ENCODE measurements around the gene KLF9.

The KLF9 gene

DNA sequence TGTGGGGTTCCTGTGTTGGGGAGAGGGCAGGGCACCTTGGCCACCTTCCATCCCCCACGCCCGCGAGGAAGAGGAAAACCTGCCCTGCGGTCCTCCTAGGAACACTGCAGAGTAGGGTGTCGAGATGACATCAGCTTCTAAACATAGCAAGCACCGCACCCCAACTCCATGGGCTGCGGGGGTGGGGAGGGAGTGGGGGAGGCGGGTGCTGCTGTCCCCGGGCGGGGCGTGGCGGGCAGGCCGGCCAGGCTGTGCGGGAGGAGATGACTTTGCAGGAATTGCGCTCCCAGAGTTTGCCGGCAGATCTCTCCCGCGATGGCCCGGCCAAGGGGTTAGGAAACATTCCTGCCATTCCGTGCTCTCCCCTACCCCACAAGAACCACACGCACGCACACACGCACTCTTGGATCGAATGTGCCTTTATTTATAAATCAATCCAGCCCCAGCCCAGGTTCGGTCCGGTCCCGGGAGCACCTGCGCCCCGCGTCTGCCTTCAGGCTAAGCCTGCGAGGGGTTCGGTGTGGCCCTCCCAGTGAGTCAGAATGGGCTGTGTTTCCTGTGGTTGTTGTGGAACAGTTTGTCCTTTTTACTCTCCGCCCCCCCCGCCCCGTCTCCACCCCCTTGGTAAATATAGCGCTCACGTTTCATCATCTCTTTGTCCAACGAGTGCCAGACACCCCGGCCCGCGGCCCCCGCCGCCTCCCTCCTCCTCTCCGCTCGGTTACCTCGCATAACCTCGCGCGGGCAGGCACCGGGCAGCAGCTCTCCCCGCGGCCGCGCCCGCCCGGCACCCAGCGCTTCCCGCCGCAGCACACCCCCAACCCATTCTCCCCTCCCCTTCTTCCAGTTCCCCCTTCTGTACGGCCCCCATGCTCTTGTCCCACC lies 5.3 kb upstream of the KLF9 start:
- Histone ChIP-seq H3K27ac (ENCODE audit: low read depth, low read length, poor library complexity, severe bottlenecking) (peak overlapping the region; percentile 89), H3K9me2 (ENCODE audit: low read depth, low read length) (no peaks in the 10 kb centered on the region), H3K4me1 (ENCODE audit: insufficient read depth, low read length, severe bottlenecking) (peaks cover 39% of the 10 kb centered on the region)

DNA sequence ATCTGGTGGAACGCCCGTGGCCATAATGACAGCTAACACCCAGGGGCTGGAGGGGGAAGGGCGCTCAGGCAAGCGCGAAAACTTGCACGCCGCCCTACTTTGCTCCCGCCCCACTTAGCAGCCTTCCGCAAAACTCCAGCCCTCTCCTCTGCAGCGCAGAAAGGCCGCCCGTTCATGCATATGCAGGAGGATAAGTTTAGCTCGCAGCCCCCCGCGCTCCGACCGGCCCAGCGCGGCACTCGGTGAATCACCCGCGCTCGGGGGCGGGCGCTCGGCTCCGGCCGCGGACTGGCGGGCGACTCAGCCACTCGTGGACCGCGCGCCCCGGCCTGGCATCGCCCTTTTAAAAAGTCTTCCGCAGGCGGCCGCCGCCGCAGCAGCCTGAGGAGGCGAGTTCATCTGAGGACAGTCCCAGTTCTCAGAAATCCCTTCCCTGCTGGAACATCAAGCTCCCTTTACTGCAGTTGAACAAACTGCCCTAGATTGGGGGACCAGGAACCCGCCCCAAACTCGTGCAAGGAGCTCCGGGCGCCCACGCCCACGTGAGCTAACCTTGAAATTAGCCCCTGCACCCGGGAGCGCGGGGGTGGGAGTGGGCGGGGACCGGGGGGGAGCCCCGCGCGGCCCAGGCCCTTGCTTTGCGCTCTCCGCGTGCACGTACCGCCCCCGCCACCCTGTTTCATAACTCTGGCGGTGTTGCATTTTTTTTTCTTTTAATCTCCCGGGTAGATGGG lies 4.5 kb upstream of the KLF9 start:
- no peaks in the 10 kb centered on the region for H3K36me3 ChIP-seq (ENCODE audit: insufficient read depth, low read length)
- TF ChIP-seq EZH2 (IDR thresholded peaks at IDR 0.05; ENCODE audit: borderline replicate concordance, low read length), result no peak
- TF ChIP-seq, protein P1, sequence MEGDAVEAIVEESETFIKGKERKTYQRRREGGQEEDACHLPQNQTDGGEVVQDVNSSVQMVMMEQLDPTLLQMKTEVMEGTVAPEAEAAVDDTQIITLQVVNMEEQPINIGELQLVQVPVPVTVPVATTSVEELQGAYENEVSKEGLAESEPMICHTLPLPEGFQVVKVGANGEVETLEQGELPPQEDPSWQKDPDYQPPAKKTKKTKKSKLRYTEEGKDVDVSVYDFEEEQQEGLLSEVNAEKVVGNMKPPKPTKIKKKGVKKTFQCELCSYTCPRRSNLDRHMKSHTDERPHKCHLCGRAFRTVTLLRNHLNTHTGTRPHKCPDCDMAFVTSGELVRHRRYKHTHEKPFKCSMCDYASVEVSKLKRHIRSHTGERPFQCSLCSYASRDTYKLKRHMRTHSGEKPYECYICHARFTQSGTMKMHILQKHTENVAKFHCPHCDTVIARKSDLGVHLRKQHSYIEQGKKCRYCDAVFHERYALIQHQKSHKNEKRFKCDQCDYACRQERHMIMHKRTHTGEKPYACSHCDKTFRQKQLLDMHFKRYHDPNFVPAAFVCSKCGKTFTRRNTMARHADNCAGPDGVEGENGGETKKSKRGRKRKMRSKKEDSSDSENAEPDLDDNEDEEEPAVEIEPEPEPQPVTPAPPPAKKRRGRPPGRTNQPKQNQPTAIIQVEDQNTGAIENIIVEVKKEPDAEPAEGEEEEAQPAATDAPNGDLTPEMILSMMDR (IDR thresholded peaks at IDR 0.05; ENCODE audit: low read length), result no peak
- peaks cover 18% of the 10 kb centered on the region; the same call in 1 of the 2 replicates for H3F3A ChIP-seq (ENCODE audit: insufficient read depth, low read length)
- H2AFZ ChIP-seq (ENCODE audit: low read length), result no peak overlapping the region
- peak overlapping the region; percentile 98 for H3K4me2 ChIP-seq (ENCODE audit: low read length)
- H3K27me3 ChIP-seq (ENCODE audit: insufficient read depth, low read length), result no peaks in the 10 kb centered on the region
- H3K4me3 ChIP-seq (ENCODE audit: low read depth, low read length, poor library complexity, severe bottlenecking), result peak overlapping the region; percentile 79
- peak overlapping the region; percentile 89 for H3K27ac ChIP-seq (ENCODE audit: low read depth, low read length, poor library complexity, severe bottlenecking)
- peaks cover 47% of the 10 kb centered on the region for H3K4me1 ChIP-seq (ENCODE audit: insufficient read depth, low read length, severe bottlenecking)
- H4K20me1 ChIP-seq (ENCODE audit: insufficient read depth, low read length), result no peaks in the 10 kb centered on the region
- peak overlapping the region; percentile 73 for H3K9ac ChIP-seq (ENCODE audit: low read length)
- H3K9me2 ChIP-seq (ENCODE audit: low read depth, low read length), result no peaks in the 10 kb centered on the region
- H3K79me2 ChIP-seq (ENCODE audit: insufficient read depth, low read length), result no peaks in the 10 kb centered on the region
- no peaks in the 10 kb centered on the region for H3K9me3 ChIP-seq (ENCODE audit: low read length)

More for the DNA sequence above, 5.3 kb upstream of the KLF9 start:
- H3F3A ChIP-seq (ENCODE audit: insufficient read depth, low read length), result peaks cover 16% of the 10 kb centered on the region; the same call in 1 of the 2 replicates
- H3K27me3 ChIP-seq (ENCODE audit: insufficient read depth, low read length), result 0 out of 2 replicates have a peak, but pooled peaks cover 2% of the 10 kb centered on the region
- no peaks in the 10 kb centered on the region for H4K20me1 ChIP-seq (ENCODE audit: insufficient read depth, low read length)
- peak overlapping the region; percentile 98 for H3K4me2 ChIP-seq (ENCODE audit: low read length)
- peak overlapping the region; percentile 79 for H3K4me3 ChIP-seq (ENCODE audit: low read depth, low read length, poor library complexity, severe bottlenecking)
- H3K9me3 ChIP-seq (ENCODE audit: low read length), result no peaks in the 10 kb centered on the region
- 0 out of 2 replicates have a peak overlapping the region, but pooled peaks have one; percentile 18 for H2AFZ ChIP-seq (ENCODE audit: low read length)
- TF ChIP-seq EZH2 (IDR thresholded peaks at IDR 0.05; ENCODE audit: borderline replicate concordance, low read length), result no peak
- TF ChIP-seq, protein P1 (IDR thresholded peaks at IDR 0.05; ENCODE audit: low read length), result no peak
- peak overlapping the region; percentile 73 for H3K9ac ChIP-seq (ENCODE audit: low read length)
- H3K36me3 ChIP-seq (ENCODE audit: insufficient read depth, low read length), result no peaks in the 10 kb centered on the region
- H3K79me2 ChIP-seq (ENCODE audit: insufficient read depth, low read length), result no peaks in the 10 kb centered on the region

DNA sequence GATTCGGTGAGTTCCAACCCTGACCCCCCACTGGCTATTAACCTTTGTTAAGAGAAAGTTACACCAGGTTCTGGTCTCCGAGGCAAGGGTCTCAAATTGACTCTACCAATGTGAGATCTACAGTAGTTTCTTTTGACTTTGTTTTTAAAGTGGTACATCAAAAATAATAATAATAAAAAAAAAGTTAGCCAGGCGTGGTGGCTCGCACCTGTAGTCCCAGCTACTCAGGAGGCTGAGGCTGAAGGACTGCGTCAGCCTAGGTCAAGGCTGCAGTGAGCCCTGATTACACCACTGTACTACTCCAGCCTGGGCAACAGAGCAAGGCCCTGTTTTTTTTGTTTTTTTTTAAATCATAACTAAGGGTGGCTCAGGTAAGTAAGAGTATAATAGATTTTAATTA lies 1.0 kb upstream of the KLF9 start:
- Histone ChIP-seq H3K4me2 (ENCODE audit: low read length) (peak overlapping the region; percentile 83; the same call in 1 of the 2 replicates), H3F3A (ENCODE audit: insufficient read depth, low read length) (peaks cover 10% of the 10 kb centered on the region; the same call in 1 of the 2 replicates), H3K27me3 (ENCODE audit: insufficient read depth, low read length) (no peaks in the 10 kb centered on the region), H3K9me3 (ENCODE audit: low read length) (no peaks in the 10 kb centered on the region), H4K20me1 (ENCODE audit: insufficient read depth, low read length) (no peaks in the 10 kb centered on the region), H3K79me2 (ENCODE audit: insufficient read depth, low read length) (no peaks in the 10 kb centered on the region), H3K4me1 (ENCODE audit: insufficient read depth, low read length, severe bottlenecking) (peaks cover 72% of the 10 kb centered on the region), H3K36me3 (ENCODE audit: insufficient read depth, low read length) (no peaks in the 10 kb centered on the region), H3K9me2 (ENCODE audit: low read depth, low read length) (no peaks in the 10 kb centered on the region), H3K9ac (ENCODE audit: low read length) (no peak overlapping the region; the same call in 1 of the 2 replicates), H3K27ac (ENCODE audit: low read depth, low read length, poor library complexity, severe bottlenecking) (peak overlapping the region; percentile 86), H3K4me3 (ENCODE audit: low read depth, low read length, poor library complexity, severe bottlenecking) (no peak overlapping the region), H2AFZ (ENCODE audit: low read length) (no peak overlapping the region)
- no peak for TF ChIP-seq EZH2 (IDR thresholded peaks at IDR 0.05; ENCODE audit: borderline replicate concordance, low read length)
- TF ChIP-seq, protein P1 (IDR thresholded peaks at IDR 0.05; ENCODE audit: low read length), result no peak
